Measurements from ENCODE around the gene ACIN1. TPM values are rescaled to one million over a fixed set of nuclear protein-coding genes. Genes with fewer than 3 reads are reported as not detected.

Gene ACIN1
- total and polyA plus RNA-seq, 9 of the 15 experiments (the other 6 are each of a cell fraction or from before 2014, with no cell fraction given): 5.0 to 196 (median 129) TPM

GRCh38 chr14:23066368-23066767 lies 28.6 kb downstream of the ACIN1 start (continued):
- TF ChIP-seq ZBTB33 (CRISPR knock-in tag; IDR thresholded peaks at IDR 0.05): no peak
- no peak for TF ChIP-seq USF1 (CRISPR knock-in tag; IDR thresholded peaks at IDR 0.05)

- BruUV-seq (replicated peaks): no TSS peak
- TF ChIP-seq ZNF143 (CRISPR knock-in tag; IDR thresholded peaks at IDR 0.05): no peak
- no peak for TF ChIP-seq MNT (conservative IDR thresholded peaks at IDR 0.05)
- TF ChIP-seq ZBTB1 (CRISPR knock-in tag; IDR thresholded peaks at IDR 0.05; ENCODE audit: borderline replicate concordance, low read depth): no peak
- no peak for TF ChIP-seq LCOR (CRISPR knock-in tag; IDR thresholded peaks at IDR 0.05)
- TF ChIP-seq POU5F1 (IDR thresholded peaks at IDR 0.05; ENCODE audit: borderline replicate concordance, low read depth, low read length, partially characterized antibody): no peak
- no peak for TF ChIP-seq MEIS2 (IDR thresholded peaks at IDR 0.05; ENCODE audit: partially characterized antibody)
- TF ChIP-seq SMAD1 (IDR thresholded peaks at IDR 0.05; ENCODE audit: low read depth, low read length, partially characterized antibody): no peak
- no peak for TF ChIP-seq NELFE (IDR thresholded peaks at IDR 0.05; ENCODE audit: insufficient read depth, insufficient read length)
- TF ChIP-seq MITF (IDR thresholded peaks at IDR 0.05): no peak
- TF ChIP-seq SIRT6 (IDR thresholded peaks at IDR 0.05; ENCODE audit: low read depth, low read length): no peak
Observed at GRCh38 chr14:23063601-23064000, 31.3 kb downstream of the ACIN1 start.

More at GRCh38 chr14:23063601-23064000, 31.3 kb downstream of the ACIN1 start:
- FAIRE-seq: no peak
- Histone ChIP-seq H4K20me1 (replicated peaks; ENCODE audit: control insufficient read depth, insufficient read depth, low read length) (peaks cover 12% of the 10 kb centered on the region; the same call in 1 of the 2 replicates), H2AFZ (ENCODE audit: low read depth, low read length) (no peak overlapping the region), H3K9me1 (ENCODE audit: control insufficient read depth, insufficient read depth, low read length) (peaks cover 5% of the 10 kb centered on the region), H3K4me3 (no peak overlapping the region), H3K4me2 (ENCODE audit: insufficient read depth, low read length) (no peak overlapping the region), H3K9me3 (replicated peaks; ENCODE audit: control insufficient read depth, insufficient read depth, low read depth, low read length) (no peaks in the 10 kb centered on the region), H3K27ac (ENCODE audit: extremely low read depth, low read depth, low read length) (no peak overlapping the region), H3K27me3 (ENCODE audit: control insufficient read depth in 2 of 2, insufficient read depth in 2 of 2, low read length in 2 of 2) (no peaks in the 10 kb centered on the region), H3K79me2 (ENCODE audit: control insufficient read depth, insufficient read depth, low read length) (peaks cover 32% of the 10 kb centered on the region), H3K4me1 (replicated peaks in 1 of 2; ENCODE audit: control insufficient read depth in 2 of 2, insufficient read depth in 2 of 2, low read length in 2 of 2) (peaks cover 0 to 5% of the 10 kb centered on the region in 2 experiments; a peak in 2 of 5 replicates), H3K36me3 (ENCODE audit: control insufficient read depth, insufficient read depth, low read length) (peaks cover 94% of the 10 kb centered on the region), H3K9ac (ENCODE audit: insufficient read depth in 1 of 2, low read depth in 2 of 2, low read length in 2 of 2) (no peak overlapping the region)
- POLR2A ChIA-PET: interaction anchor here (0.8 kb wide), 1 partner anchor 1631 kb away, joined by 3 read pairs; no protein-coding TSS in a partner anchor
- in situ Hi-C loops (cut with MboI): no loop called here
- ATAC-seq: no peak
- no peak for DNase-seq (ENCODE audit: extremely low read depth in 1 of 4, low spot score in 3 of 4)
- CTCF ChIA-PET (ENCODE audit: low intra/inter-chr PET ratio): no interaction called here
- whole genome bisulfite sequencing (ENCODE audit: insufficient coverage, low coverage, missing lambda C conversion rate): 89% methylated on average over 5 of the region's 5 CpGs
- intact Hi-C loops (cut with micrococcal nuclease): no loop called here

All from K562 (cell line).